Measurements from ENCODE around the gene NRN1L. TPM values are rescaled to one million over a fixed set of nuclear protein-coding genes. Genes with fewer than 3 reads are reported as not detected.
"Not testable (repeated sequence)": the region's sequence is repeated elsewhere in the genome, so short reads cannot be mapped to it uniquely, and the experiment has no call there.

The NRN1L gene
- total RNA-seq = 1 to 10 TPM in 1 of 2 donors, not detected in 1; 1.2 TPM

- peaks cover 0 to 6% of the 10 kb centered on the region in 2 donors for H3K4me1 Mint-ChIP-seq (ENCODE audit: low read depth in 2 of 2)
- DNase-seq (ENCODE audit: low spot score) = no peak
- no peak within 1 kb of the TSS for H3K4me3 Mint-ChIP-seq
- H3K27me3 Mint-ChIP-seq = no peaks in the 10 kb centered on the region
- no peaks in the 10 kb centered on the region for H3K9me3 Mint-ChIP-seq
- no peak within 1 kb of the TSS for H3K27ac Mint-ChIP-seq
- ATAC-seq = no peak
- H3K36me3 Mint-ChIP-seq = no peaks in the 10 kb centered on the region
Observed at GRCh38 chr16:67884684-67885083, at the start of gene NRN1L. TSS of gene NRN1L (plus strand) at chr16:67884885. CDS start at chr16:67884904, 19 bp downstream.

GRCh38 chr16:67837190-67837589, 47.5 kb upstream of the NRN1L start:
- DNase-seq (ENCODE audit: low spot score); H3K4me3 Mint-ChIP-seq; H3K9me3 Mint-ChIP-seq; H3K36me3 Mint-ChIP-seq; H3K27me3 Mint-ChIP-seq; ATAC-seq; H3K27ac Mint-ChIP-seq: not testable (repeated sequence)
- H3K4me1 Mint-ChIP-seq (ENCODE audit: low read depth in 2 of 2) = peaks cover 6 to 18% of the 10 kb centered on the region in 2 donors

GRCh38 chr16:67837811-67838210, 46.9 kb upstream of the NRN1L start:
- no peaks in the 10 kb centered on the region for H3K9me3 Mint-ChIP-seq
- H3K4me1 Mint-ChIP-seq (ENCODE audit: low read depth in 2 of 2) = peaks cover 6 to 15% of the 10 kb centered on the region in 2 donors
- no peaks in the 10 kb centered on the region for H3K27me3 Mint-ChIP-seq
- H3K27ac Mint-ChIP-seq = no peak overlapping the region
- H3K36me3 Mint-ChIP-seq = no peaks in the 10 kb centered on the region
- H3K4me3 Mint-ChIP-seq = no peak overlapping the region
- ATAC-seq (no peak), DNase-seq (ENCODE audit: low spot score) (no peak)

GRCh38 chr16:67841198-67841815, 43.4 kb upstream of the NRN1L start:
- no peaks in the 10 kb centered on the region for H3K36me3 Mint-ChIP-seq
- ATAC-seq (no peak), DNase-seq (ENCODE audit: low spot score) (no peak)
- peaks cover 27 to 31% of the 10 kb centered on the region in 2 donors for H3K4me1 Mint-ChIP-seq (ENCODE audit: low read depth in 2 of 2)
- no peaks in the 10 kb centered on the region for H3K9me3 Mint-ChIP-seq
- peak overlapping the region; percentile 86 to 90 for H3K27ac Mint-ChIP-seq
- no peaks in the 10 kb centered on the region for H3K27me3 Mint-ChIP-seq
- H3K4me3 Mint-ChIP-seq = peak overlapping the region; percentile 92

GRCh38 chr16:67841816-67842508, 42.7 kb upstream of the NRN1L start, which contains the start of gene THAP11:
TSS of gene THAP11 (plus strand) at chr16:67842320. CDS start at chr16:67842555, 235 bp downstream.
- peak; percentile 74 to 82 for ATAC-seq
- Mint-ChIP-seq H3K27me3 (no peaks in the 10 kb centered on the region), H3K9me3 (no peaks in the 10 kb centered on the region), H3K4me1 (ENCODE audit: low read depth in 2 of 2) (peaks cover 27 to 31% of the 10 kb centered on the region in 2 donors), H3K27ac (peak within 1 kb of the TSS; percentile 86 to 90), H3K4me3 (peak within 1 kb of the TSS; percentile 92), H3K36me3 (no peaks in the 10 kb centered on the region)
- peak; percentile 93 for DNase-seq (ENCODE audit: low spot score)

GRCh38 chr16:67842509-67843342, 42.0 kb upstream of the NRN1L start:
- Mint-ChIP-seq H3K36me3 (no peaks in the 10 kb centered on the region), H3K4me1 (ENCODE audit: low read depth in 2 of 2) (peaks cover 27 to 31% of the 10 kb centered on the region in 2 donors)
- ATAC-seq = peak; percentile 29 to 34

GRCh38 chr16:67843343-67843765, 41.3 kb upstream of the NRN1L start:
- ATAC-seq = no peak
- Mint-ChIP-seq H3K4me1 (ENCODE audit: low read depth in 2 of 2) (peaks cover 27 to 31% of the 10 kb centered on the region in 2 donors), H3K27ac (peak overlapping the region; percentile 86 to 90), H3K9me3 (no peaks in the 10 kb centered on the region), H3K36me3 (no peaks in the 10 kb centered on the region), H3K27me3 (no peaks in the 10 kb centered on the region), H3K4me3 (peak overlapping the region; percentile 92)
- no peak for DNase-seq (ENCODE audit: low spot score)

More at GRCh38 chr16:67842509-67843342, 42.0 kb upstream of the NRN1L start:
- Mint-ChIP-seq H3K27ac (peak overlapping the region; percentile 86 to 90), H3K27me3 (no peaks in the 10 kb centered on the region), H3K4me3 (peak overlapping the region; percentile 92), H3K9me3 (no peaks in the 10 kb centered on the region)
- DNase-seq (ENCODE audit: low spot score) = peak; percentile 69

- ATAC-seq (no peak), DNase-seq (ENCODE audit: low spot score) (no peak)
- no peaks in the 10 kb centered on the region for H3K9me3 Mint-ChIP-seq
- no peaks in the 10 kb centered on the region for H3K36me3 Mint-ChIP-seq
- no peak overlapping the region for H3K27ac Mint-ChIP-seq
- peaks cover 30 to 36% of the 10 kb centered on the region in 2 donors for H3K4me1 Mint-ChIP-seq (ENCODE audit: low read depth in 2 of 2)
- no peak overlapping the region for H3K4me3 Mint-ChIP-seq
- H3K27me3 Mint-ChIP-seq = no peaks in the 10 kb centered on the region
Observed at GRCh38 chr16:67844497-67844896, 40.2 kb upstream of the NRN1L start.

- Mint-ChIP-seq H3K27me3 (no peaks in the 10 kb centered on the region), H3K4me1 (ENCODE audit: low read depth in 2 of 2) (peaks cover 30 to 36% of the 10 kb centered on the region in 2 donors), H3K36me3 (no peaks in the 10 kb centered on the region), H3K9me3 (no peaks in the 10 kb centered on the region), H3K4me3 (peak overlapping the region; percentile 95), H3K27ac (peak overlapping the region; percentile 95 to 97)
- DNase-seq (ENCODE audit: low spot score) = no peak
- no peak for ATAC-seq
Observed at GRCh38 chr16:67845291-67846062, 39.2 kb upstream of the NRN1L start.

GRCh38 chr16:67846063-67846319, 38.7 kb upstream of the NRN1L start:
- Mint-ChIP-seq H3K27ac (peak overlapping the region; percentile 95 to 97), H3K4me3 (peak overlapping the region; percentile 95), H3K36me3 (no peaks in the 10 kb centered on the region), H3K4me1 (ENCODE audit: low read depth in 2 of 2) (peaks cover 30 to 36% of the 10 kb centered on the region in 2 donors), H3K9me3 (no peaks in the 10 kb centered on the region), H3K27me3 (no peaks in the 10 kb centered on the region)
- DNase-seq (ENCODE audit: low spot score) (no peak), ATAC-seq (no peak)

- Mint-ChIP-seq H3K4me1 (ENCODE audit: low read depth in 2 of 2) (peaks cover 28 to 33% of the 10 kb centered on the region in 2 donors), H3K9me3 (no peaks in the 10 kb centered on the region), H3K27ac (peak within 1 kb of the TSS; percentile 95 to 97), H3K4me3 (peak within 1 kb of the TSS; percentile 95), H3K27me3 (no peaks in the 10 kb centered on the region), H3K36me3 (no peaks in the 10 kb centered on the region)
- DNase-seq (ENCODE audit: low spot score) = peak; percentile 96
- ATAC-seq = peak; percentile 85 to 88
Observed at GRCh38 chr16:67846320-67847063, 38.2 kb upstream of the NRN1L start, which contains the start of gene NUTF2. TSS of gene NUTF2 (plus strand) at chr16:67846933. CDS start at chr16:67865131, 18,198 bp downstream.

- DNase-seq (ENCODE audit: low spot score) = no peak
- H3K9me3 Mint-ChIP-seq = no peaks in the 10 kb centered on the region
- ATAC-seq = peak; percentile 63 to 70
- no peaks in the 10 kb centered on the region for H3K27me3 Mint-ChIP-seq
- peak within 1 kb of the TSS; percentile 95 for H3K4me3 Mint-ChIP-seq
- peak within 1 kb of the TSS; percentile 95 to 97 for H3K27ac Mint-ChIP-seq
- H3K4me1 Mint-ChIP-seq (ENCODE audit: low read depth in 2 of 2) = peaks cover 24 to 30% of the 10 kb centered on the region in 2 donors
- no peaks in the 10 kb centered on the region for H3K36me3 Mint-ChIP-seq
Observed at GRCh38 chr16:67847064-67847861, 37.4 kb upstream of the NRN1L start, which contains the start of gene CENPT. TSS of gene CENPT (minus strand) at chr16:67847693. CDS start at chr16:67833859, 13,834 bp downstream.
